GM12801 (cell line): ENCODE results near the gene PARP15.

ENCODE experiments used
- CTCF ChIP-seq: IDR thresholded peaks from one replicate; pipeline ENCODE4 v1.5.1; 2011; ENCODE audit warnings: control low read depth; ENCODE audit not compliant: insufficient read length; ENCODE audit errors: extremely low read depth

Gene PARP15

DNA sequence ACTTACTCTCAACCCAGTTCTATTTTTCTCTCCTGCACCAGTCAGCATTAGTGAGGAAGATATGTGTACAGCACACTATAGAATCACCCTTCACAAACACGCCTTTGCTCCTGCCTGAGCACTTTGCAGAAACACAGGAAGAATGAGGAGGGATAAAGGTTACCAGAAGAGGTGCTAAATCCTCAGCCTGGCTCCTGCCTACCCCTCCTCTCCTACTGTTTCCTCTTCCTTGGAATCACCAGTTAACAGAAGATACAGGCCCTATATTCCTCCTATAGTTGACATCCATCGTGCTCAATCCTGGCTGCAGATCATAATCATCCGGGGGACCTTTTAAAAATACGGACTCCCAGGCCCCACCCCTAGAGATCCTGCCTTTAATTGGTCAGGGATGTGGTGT, 28.9 kb downstream of the PARP15 start:
- TF ChIP-seq CTCF = no peak

GRCh38 chr3:122608916-122609315, 31.5 kb downstream of the PARP15 start:
- no peak for TF ChIP-seq CTCF

GRCh38 chr3:122609798-122610559, 32.5 kb downstream of the PARP15 start:
- TF ChIP-seq CTCF = no peak

GRCh38 chr3:122612696-122613095, 35.2 kb downstream of the PARP15 start:
- TF ChIP-seq CTCF = no peak

GRCh38 chr3:122615303-122615702, 37.9 kb downstream of the PARP15 start:
- TF ChIP-seq CTCF = no peak

GRCh38 chr3:122618614-122619013, 41.2 kb downstream of the PARP15 start:
- no peak for TF ChIP-seq CTCF

- TF ChIP-seq CTCF = no peak
Observed at GRCh38 chr3:122619040-122619439, 41.6 kb downstream of the PARP15 start.

DNA sequence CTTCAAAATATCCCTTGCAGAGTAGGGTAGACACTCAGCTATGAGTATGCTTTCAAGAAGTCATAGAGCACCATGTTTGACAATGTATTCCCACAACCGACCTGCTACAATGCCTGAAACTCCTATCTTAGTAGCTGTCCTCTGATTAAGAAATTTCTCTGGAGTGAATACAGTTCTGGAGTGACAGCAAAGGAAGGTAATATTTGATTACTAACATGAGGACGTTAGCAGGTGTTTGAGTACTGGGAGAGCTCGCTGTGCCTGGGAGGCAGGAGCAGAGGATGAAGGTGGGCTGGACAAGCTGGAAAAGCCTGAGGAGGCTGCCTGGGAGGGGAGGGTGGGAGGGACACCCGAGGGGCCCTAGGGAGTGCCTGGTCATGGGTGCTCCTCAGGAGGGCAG, 42.9 kb downstream of the PARP15 start:
- TF ChIP-seq CTCF = no peak
